ENCODE measurements around the gene LARGE1.
"Not testable (repeated sequence)": the region's sequence is repeated elsewhere in the genome, so short reads cannot be mapped to it uniquely, and the experiment has no call there.

Gene LARGE1

DNA sequence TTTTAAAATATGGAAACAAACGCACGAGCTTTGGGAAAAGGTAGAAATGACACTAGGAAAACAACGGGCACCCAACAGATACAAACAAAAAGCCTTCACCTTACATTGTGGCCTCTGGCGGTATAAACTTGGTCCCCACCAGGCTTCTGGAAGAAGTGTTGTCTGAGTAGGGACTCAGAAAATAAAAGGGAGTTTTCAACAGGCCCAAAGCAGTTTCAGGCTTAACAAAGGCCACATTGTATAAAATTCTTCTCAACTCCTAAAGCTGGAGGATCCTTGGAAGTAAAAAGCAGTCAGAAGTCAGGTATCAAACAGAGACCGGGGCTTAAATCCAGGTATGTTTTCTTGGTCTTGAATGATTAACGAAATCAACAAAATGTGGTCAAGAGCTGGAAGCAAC is 61.0 kb downstream of the LARGE1 start:
- TF ChIP-seq POLR2AphosphoS5 (IDR thresholded peaks at IDR 0.05; ENCODE audit: low read depth) = no peak
- TF ChIP-seq, protein P1, sequence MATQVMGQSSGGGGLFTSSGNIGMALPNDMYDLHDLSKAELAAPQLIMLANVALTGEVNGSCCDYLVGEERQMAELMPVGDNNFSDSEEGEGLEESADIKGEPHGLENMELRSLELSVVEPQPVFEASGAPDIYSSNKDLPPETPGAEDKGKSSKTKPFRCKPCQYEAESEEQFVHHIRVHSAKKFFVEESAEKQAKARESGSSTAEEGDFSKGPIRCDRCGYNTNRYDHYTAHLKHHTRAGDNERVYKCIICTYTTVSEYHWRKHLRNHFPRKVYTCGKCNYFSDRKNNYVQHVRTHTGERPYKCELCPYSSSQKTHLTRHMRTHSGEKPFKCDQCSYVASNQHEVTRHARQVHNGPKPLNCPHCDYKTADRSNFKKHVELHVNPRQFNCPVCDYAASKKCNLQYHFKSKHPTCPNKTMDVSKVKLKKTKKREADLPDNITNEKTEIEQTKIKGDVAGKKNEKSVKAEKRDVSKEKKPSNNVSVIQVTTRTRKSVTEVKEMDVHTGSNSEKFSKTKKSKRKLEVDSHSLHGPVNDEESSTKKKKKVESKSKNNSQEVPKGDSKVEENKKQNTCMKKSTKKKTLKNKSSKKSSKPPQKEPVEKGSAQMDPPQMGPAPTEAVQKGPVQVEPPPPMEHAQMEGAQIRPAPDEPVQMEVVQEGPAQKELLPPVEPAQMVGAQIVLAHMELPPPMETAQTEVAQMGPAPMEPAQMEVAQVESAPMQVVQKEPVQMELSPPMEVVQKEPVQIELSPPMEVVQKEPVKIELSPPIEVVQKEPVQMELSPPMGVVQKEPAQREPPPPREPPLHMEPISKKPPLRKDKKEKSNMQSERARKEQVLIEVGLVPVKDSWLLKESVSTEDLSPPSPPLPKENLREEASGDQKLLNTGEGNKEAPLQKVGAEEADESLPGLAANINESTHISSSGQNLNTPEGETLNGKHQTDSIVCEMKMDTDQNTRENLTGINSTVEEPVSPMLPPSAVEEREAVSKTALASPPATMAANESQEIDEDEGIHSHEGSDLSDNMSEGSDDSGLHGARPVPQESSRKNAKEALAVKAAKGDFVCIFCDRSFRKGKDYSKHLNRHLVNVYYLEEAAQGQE (IDR thresholded peaks at IDR 0.05; ENCODE audit: insufficient replicate concordance, low read depth) = no peak
- DNase-seq (ENCODE audit: low read depth in 1 of 2, low spot score in 1 of 2) = no peak
- no peaks in the 10 kb centered on the region for H3K27me3 ChIP-seq (ENCODE audit: insufficient read depth, poor library complexity, severe bottlenecking)
- H3K27ac ChIP-seq (replicated peaks) = no peak overlapping the region
- no peak overlapping the region for H3K4me3 ChIP-seq (replicated peaks; ENCODE audit: insufficient read depth, low read length)

DNA sequence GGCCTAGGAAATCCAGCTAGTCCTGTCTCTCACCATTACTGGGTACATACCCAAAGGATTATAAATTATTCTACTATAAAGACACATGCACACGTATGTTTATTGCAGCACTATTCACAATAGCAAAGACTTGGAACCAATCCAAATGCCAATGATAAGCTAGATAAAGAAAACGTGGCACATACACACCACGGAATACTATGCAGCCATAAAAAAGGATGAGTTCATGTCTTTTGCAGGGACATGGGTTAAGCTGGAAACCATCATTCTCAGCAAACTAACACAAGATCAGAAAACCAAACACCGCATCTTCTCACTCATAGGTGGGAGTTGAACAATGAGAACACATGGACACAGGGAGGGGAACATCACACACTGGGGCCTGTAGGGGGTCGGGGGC is 61.6 kb downstream of the LARGE1 start:
- H3K27me3 ChIP-seq (ENCODE audit: insufficient read depth, poor library complexity, severe bottlenecking); H3K4me3 ChIP-seq (replicated peaks; ENCODE audit: insufficient read depth, low read length); H3K27ac ChIP-seq (replicated peaks); DNase-seq (ENCODE audit: low read depth in 1 of 2, low spot score in 1 of 2): not testable (repeated sequence)

DNA sequence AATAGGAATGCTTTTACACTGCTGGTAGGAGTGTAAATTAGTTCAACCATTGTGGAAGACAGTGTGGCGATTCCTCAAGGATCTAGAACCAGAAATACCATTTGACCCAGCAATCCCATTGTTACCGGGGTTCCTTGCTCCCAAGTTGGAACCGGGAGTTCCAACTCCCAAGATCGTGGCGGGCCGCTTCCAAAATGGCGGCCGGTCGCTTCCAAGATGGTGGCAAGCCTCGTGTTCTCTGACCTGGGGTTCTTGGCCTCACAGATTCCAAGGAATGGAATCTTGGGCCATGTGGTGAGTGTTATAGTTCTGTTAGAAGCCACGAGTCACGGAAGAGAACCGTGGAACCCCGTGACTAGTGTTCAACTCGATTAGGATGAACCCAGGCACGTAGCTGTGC is 62.5 kb downstream of the LARGE1 start:
- H3K27ac ChIP-seq (replicated peaks); H3K4me3 ChIP-seq (replicated peaks; ENCODE audit: insufficient read depth, low read length); DNase-seq (ENCODE audit: low read depth in 1 of 2, low spot score in 1 of 2); H3K27me3 ChIP-seq (ENCODE audit: insufficient read depth, poor library complexity, severe bottlenecking): not testable (repeated sequence)

DNA sequence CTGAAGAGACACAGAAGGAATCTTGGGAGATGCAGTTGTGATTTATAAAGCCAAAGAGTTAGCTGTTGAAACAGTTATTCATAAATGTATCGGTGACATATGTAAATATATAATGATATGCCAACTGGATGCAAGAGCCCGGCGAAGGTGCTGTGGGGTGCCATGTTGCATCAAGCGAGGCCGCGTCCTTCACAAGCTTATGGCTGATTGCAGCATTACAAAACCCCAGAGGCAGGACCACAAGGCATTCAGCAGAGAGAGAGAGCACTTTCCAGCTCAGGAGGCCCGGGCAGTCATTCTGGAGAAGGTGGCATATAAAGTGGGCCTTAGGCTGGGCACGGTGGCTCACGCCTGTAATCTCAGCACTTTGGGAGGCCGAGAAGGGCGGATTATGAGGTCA is 65.6 kb downstream of the LARGE1 start:
- no peak overlapping the region for H3K27ac ChIP-seq (replicated peaks)
- DNase-seq (ENCODE audit: low read depth in 1 of 2, low spot score in 1 of 2) = no peak
- TF ChIP-seq, protein P2, sequence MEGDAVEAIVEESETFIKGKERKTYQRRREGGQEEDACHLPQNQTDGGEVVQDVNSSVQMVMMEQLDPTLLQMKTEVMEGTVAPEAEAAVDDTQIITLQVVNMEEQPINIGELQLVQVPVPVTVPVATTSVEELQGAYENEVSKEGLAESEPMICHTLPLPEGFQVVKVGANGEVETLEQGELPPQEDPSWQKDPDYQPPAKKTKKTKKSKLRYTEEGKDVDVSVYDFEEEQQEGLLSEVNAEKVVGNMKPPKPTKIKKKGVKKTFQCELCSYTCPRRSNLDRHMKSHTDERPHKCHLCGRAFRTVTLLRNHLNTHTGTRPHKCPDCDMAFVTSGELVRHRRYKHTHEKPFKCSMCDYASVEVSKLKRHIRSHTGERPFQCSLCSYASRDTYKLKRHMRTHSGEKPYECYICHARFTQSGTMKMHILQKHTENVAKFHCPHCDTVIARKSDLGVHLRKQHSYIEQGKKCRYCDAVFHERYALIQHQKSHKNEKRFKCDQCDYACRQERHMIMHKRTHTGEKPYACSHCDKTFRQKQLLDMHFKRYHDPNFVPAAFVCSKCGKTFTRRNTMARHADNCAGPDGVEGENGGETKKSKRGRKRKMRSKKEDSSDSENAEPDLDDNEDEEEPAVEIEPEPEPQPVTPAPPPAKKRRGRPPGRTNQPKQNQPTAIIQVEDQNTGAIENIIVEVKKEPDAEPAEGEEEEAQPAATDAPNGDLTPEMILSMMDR (IDR thresholded peaks at IDR 0.05; ENCODE audit: insufficient read depth, low read length) = no peak
- TF ChIP-seq GABPA (IDR thresholded peaks at IDR 0.05; ENCODE audit: low read depth) (no peak), SPI1 (IDR thresholded peaks at IDR 0.05; ENCODE audit: borderline replicate concordance, low read depth) (no peak), POLR2AphosphoS5 (IDR thresholded peaks at IDR 0.05; ENCODE audit: low read depth) (no peak)
- TF ChIP-seq, protein P1 (IDR thresholded peaks at IDR 0.05; ENCODE audit: insufficient replicate concordance, low read depth) = no peak
- no peak overlapping the region for H3K4me3 ChIP-seq (replicated peaks; ENCODE audit: insufficient read depth, low read length)
- no peaks in the 10 kb centered on the region for H3K27me3 ChIP-seq (ENCODE audit: insufficient read depth, poor library complexity, severe bottlenecking)

DNA sequence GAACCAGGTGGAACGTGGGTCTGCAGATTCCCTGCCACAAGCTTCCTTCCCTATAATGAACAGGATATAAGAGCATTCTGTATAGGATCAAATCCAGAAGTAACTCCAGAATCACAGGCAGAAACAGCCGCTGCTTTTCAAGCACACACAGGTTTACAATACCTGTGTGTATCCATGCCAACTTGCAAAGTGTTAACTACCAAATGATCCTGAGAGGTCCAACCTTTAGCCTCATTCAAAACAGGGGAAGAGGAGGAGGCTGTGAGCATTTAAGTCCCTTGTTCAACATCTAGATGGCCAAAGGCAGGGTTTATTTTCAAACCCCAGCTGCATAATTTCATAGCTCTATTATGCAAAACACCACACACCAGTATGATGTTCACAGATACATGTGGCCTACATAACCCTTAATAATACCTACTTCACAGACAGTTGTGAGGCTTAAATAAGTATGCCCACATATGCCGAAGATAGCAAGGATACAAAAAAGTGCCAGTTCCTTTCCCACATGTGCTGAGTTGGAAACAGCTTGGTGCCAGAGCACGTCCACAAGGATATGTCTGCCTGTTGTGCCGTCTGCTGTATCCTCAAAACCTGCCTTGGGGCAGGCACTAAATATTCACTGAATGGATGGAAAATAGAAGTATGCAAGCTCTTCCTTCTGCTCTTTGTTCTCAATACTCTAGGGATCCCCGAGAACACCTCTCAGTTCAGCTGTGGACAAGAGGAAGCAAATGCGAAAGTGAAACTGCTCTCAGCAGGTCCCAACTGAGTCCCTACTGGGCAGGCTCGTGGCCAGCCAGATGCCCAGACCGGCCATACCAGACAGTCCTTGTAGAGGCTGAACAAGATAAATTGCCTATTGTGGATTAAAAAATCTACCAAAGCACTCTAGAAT is 66.8 kb downstream of the LARGE1 start:
- H3K27me3 ChIP-seq (ENCODE audit: insufficient read depth, poor library complexity, severe bottlenecking) = no peaks in the 10 kb centered on the region
- peak in 1 of 2 experiments; percentile 31 for DNase-seq (ENCODE audit: low read depth in 1 of 2, low spot score in 1 of 2)

More for the DNA sequence above, 66.8 kb downstream of the LARGE1 start:
- Histone ChIP-seq H3K27ac (replicated peaks) (no peak overlapping the region), H3K4me3 (replicated peaks; ENCODE audit: insufficient read depth, low read length) (peak overlapping the region; percentile 7)
- TF ChIP-seq, protein P1 (IDR thresholded peaks at IDR 0.05; ENCODE audit: insufficient replicate concordance, low read depth) = no peak
- TF ChIP-seq SPI1 (IDR thresholded peaks at IDR 0.05; ENCODE audit: borderline replicate concordance, low read depth) (no peak), POLR2AphosphoS5 (IDR thresholded peaks at IDR 0.05; ENCODE audit: low read depth) (no peak), GABPA (IDR thresholded peaks at IDR 0.05; ENCODE audit: low read depth) (no peak)
- TF ChIP-seq, protein P2 (IDR thresholded peaks at IDR 0.05; ENCODE audit: insufficient read depth, low read length) = no peak
